ENCODE measurements around the gene EFHB. TPM values are rescaled to one million over a fixed set of nuclear protein-coding genes. Genes with fewer than 3 reads are reported as not detected.
"Not testable (repeated sequence)": the region's sequence is repeated elsewhere in the genome, so short reads cannot be mapped to it uniquely, and the experiment has no call there.

The EFHB gene
- total RNA-seq, 1 donor from 2014 or later: 1.2 TPM

DNA sequence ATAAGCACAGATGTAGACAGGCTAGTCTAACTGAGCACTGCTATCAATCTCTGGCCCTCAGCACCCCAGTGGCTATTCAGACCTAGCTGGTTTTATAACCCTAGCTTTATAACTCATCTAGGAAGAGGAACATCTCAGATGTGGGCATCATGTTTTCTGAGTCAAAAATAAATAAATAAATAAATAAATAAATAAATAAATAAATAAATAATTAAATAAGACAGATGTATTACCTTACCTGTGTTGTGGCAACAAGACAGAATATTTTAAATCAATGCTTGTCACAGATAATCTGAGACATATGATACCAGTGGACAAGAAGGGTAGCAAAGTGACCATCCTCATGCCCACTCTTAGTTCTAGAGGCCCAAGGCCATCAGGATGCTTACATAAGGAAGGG lies 52.2 kb downstream of the EFHB start:
- Mint-ChIP-seq H3K36me3 (ENCODE audit: insufficient read depth) (no peaks in the 10 kb centered on the region), H3K4me3 (ENCODE audit: low read depth) (no peak overlapping the region), H3K27ac (no peak overlapping the region), H3K4me1 (ENCODE audit: low read depth) (no peaks in the 10 kb centered on the region), H3K9me3 (ENCODE audit: low read depth) (no peaks in the 10 kb centered on the region), H3K27me3 (no peaks in the 10 kb centered on the region)
- TF ChIP-seq CTCF (IDR thresholded peaks at IDR 0.05; ENCODE audit: unreplicated experiment): no peak
- DNase-seq (ENCODE audit: low spot score, unreplicated experiment): no peak

DNA sequence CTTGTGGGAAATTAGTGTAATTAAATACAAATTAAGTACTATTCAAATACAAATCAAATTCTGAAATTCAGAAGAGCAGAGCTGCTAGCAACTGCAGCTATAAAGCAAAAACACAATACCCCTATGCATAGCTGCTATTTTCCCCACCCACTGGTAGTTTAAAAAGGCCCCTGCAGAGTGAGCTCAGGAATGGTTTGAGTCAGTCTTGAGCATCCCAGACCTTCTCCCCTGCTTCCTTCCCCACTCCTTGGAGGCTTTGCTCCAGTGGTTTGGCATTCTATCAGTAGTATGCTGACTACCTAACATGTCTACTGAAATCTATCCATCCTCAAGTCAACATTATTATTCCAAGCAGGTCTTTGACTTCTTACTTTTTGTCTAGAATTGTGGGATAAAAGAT lies 53.0 kb downstream of the EFHB start:
- Mint-ChIP-seq H3K4me3 (ENCODE audit: low read depth) (no peak overlapping the region), H3K9me3 (ENCODE audit: low read depth) (no peaks in the 10 kb centered on the region), H3K36me3 (ENCODE audit: insufficient read depth) (no peaks in the 10 kb centered on the region), H3K27ac (no peak overlapping the region), H3K4me1 (ENCODE audit: low read depth) (no peaks in the 10 kb centered on the region), H3K27me3 (no peaks in the 10 kb centered on the region)
- DNase-seq (ENCODE audit: low spot score, unreplicated experiment): no peak
- no peak for TF ChIP-seq CTCF (IDR thresholded peaks at IDR 0.05; ENCODE audit: unreplicated experiment)

DNA sequence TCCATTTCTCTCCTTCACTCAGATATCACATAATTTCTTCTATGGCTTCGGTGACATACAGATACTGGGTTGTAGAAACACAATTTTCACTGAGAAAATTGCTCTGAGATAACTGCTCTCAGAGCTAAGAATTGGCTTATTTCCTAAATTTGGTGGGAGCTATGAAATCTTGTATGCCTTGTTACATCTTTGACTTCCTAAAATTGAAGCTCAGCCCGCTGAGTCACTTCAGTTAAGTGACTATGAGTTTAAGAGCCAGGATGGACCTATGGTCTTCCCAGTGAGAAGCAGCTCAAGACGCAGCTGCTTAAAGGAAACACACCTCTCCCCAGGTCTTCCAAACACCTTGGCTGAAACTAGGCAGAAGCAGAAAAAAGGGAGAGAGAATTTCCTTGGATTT lies 56.4 kb downstream of the EFHB start:
- no peak overlapping the region for H3K27ac Mint-ChIP-seq
- no peak for DNase-seq (ENCODE audit: low spot score, unreplicated experiment)
- H3K9me3 Mint-ChIP-seq (ENCODE audit: low read depth): no peaks in the 10 kb centered on the region
- no peak for TF ChIP-seq CTCF (IDR thresholded peaks at IDR 0.05; ENCODE audit: unreplicated experiment)
- H3K4me1 Mint-ChIP-seq (ENCODE audit: low read depth): no peaks in the 10 kb centered on the region
- no peaks in the 10 kb centered on the region for H3K27me3 Mint-ChIP-seq
- H3K36me3 Mint-ChIP-seq (ENCODE audit: insufficient read depth): no peaks in the 10 kb centered on the region
- H3K4me3 Mint-ChIP-seq (ENCODE audit: low read depth): no peak overlapping the region

- peak; percentile 82 for TF ChIP-seq CTCF (IDR thresholded peaks at IDR 0.05; ENCODE audit: unreplicated experiment)
- Mint-ChIP-seq H3K4me1 (ENCODE audit: low read depth) (no peaks in the 10 kb centered on the region), H3K9me3 (ENCODE audit: low read depth) (no peaks in the 10 kb centered on the region), H3K36me3 (ENCODE audit: insufficient read depth) (no peaks in the 10 kb centered on the region), H3K27me3 (peaks cover 3% of the 10 kb centered on the region), H3K27ac (no peak overlapping the region), H3K4me3 (ENCODE audit: low read depth) (no peak overlapping the region)
- peak; percentile 25 for DNase-seq (ENCODE audit: low spot score, unreplicated experiment)
Observed at GRCh38 chr3:19866751-19867347, 67.2 kb downstream of the EFHB start.

DNA sequence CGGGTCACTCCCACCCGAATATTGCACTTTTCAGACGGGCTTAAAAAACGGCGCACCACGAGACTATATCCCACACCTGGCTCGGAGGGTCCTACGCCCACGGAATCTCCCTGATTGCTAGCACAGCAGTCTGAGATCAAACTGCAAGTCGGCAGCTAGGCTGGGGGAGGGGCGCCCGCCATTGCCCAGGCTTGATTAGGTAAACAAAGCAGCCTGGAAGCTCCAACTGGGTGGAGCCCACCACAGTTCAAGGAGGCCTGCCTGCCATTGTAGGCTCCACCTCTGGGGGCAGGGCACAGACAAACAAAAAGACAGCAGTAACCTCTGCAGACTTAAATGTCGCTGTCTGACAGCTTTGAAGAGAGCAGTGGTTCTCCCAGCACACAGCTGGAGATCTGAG lies 78.7 kb downstream of the EFHB start:
- H3K4me1 Mint-ChIP-seq (ENCODE audit: low read depth); H3K27me3 Mint-ChIP-seq; H3K36me3 Mint-ChIP-seq (ENCODE audit: insufficient read depth); DNase-seq (ENCODE audit: low spot score, unreplicated experiment); H3K27ac Mint-ChIP-seq: not testable (repeated sequence)
- H3K9me3 Mint-ChIP-seq (ENCODE audit: low read depth): peaks cover 20% of the 10 kb centered on the region
- peak overlapping the region; percentile 64 for H3K4me3 Mint-ChIP-seq (ENCODE audit: low read depth)

GRCh38 chr3:19846609-19847008 lies 87.4 kb downstream of the EFHB start:
- not testable (repeated sequence) for H3K4me3 Mint-ChIP-seq (ENCODE audit: low read depth); H3K27ac Mint-ChIP-seq; DNase-seq (ENCODE audit: low spot score, unreplicated experiment); H3K4me1 Mint-ChIP-seq (ENCODE audit: low read depth); H3K27me3 Mint-ChIP-seq; H3K36me3 Mint-ChIP-seq (ENCODE audit: insufficient read depth)
- H3K9me3 Mint-ChIP-seq (ENCODE audit: low read depth): peaks cover 22% of the 10 kb centered on the region

Other genes with a start within 250 kb of the EFHB start
- 58.2 and 59.8 TPM in 2 replicates for gene RAB5A, start 12.9 kb upstream of the EFHB start, total RNA-seq
- gene PP2D1, start 78.0 kb upstream of the EFHB start, total RNA-seq: not detected in 2 replicates
- 12.9 and 17.1 TPM in 2 replicates for gene KAT2B, start 106.2 kb upstream of the EFHB start, total RNA-seq

Data from progenitor cell of endocrine pancreas (in vitro differentiated cells).